Testis (tissue), 2 donors: Measurements from ENCODE around the gene TMEM175.

Source experiments
- POLR2A ChIP-seq: fragments of 450-650 bp; IDR thresholded peaks from one replicate; pipeline ENCODE4 v1.6.1; 2017; ENCODE audit warnings: antibody characterized with exemption, mild to moderate bottlenecking, moderate library complexity
- TF ChIP-seq, protein P1 (sequence below), 3 experiments: fragments of 450-650 bp in 2 of 3; fragments of 200-600 bp in 1 of 3; sonication (generic) in 1 of 3; IDR thresholded peaks; one replicate each; pipeline ENCODE4 v1.5.1; 2016 to 2019; ENCODE audit warnings: antibody characterized with exemption in 3 of 3, mild to moderate bottlenecking in 2 of 3, moderate library complexity in 1 of 3

DNA sequence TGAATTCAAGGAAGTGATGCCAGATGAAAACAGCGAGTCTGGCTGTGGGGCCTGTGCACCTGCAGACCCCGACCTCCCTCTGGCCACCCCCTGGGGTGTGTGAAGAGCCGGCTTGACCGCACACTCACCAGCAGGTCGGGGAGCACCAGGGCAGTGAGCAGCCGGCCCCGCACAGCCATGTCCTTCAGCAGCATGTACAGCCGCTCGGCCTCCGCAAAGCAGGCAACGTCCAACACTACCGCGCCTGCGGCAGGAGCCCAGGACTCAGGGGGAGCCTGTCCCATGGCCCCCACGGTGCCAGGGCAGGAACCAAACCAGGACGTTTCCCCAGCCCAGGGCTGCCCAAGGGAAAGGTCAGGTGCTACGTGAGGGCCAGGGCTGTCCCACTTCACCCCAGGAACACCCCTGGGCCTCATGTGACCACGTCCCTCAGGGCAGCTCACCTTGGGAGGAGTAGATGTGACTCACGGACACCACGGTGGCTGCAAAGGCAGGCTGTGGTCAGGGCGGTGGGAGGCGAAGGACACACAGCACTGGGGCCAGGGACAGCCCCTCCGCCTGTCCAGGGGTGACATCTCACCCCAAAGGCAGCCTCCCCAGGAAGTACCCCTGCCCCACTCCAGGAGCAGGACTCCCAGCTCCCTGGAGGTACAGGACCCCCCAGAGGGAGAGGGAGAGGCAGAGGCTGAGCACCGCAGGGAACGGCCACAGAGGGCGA, 32.9 kb downstream of the TMEM175 start:
- TF ChIP-seq POLR2A = no peak
- TF ChIP-seq, protein P1, sequence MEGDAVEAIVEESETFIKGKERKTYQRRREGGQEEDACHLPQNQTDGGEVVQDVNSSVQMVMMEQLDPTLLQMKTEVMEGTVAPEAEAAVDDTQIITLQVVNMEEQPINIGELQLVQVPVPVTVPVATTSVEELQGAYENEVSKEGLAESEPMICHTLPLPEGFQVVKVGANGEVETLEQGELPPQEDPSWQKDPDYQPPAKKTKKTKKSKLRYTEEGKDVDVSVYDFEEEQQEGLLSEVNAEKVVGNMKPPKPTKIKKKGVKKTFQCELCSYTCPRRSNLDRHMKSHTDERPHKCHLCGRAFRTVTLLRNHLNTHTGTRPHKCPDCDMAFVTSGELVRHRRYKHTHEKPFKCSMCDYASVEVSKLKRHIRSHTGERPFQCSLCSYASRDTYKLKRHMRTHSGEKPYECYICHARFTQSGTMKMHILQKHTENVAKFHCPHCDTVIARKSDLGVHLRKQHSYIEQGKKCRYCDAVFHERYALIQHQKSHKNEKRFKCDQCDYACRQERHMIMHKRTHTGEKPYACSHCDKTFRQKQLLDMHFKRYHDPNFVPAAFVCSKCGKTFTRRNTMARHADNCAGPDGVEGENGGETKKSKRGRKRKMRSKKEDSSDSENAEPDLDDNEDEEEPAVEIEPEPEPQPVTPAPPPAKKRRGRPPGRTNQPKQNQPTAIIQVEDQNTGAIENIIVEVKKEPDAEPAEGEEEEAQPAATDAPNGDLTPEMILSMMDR (IDR thresholded peaks at IDR 0.05) = no peak
